ENCODE results near the gene SP1.
A peak's percentile ranks its signal among the peaks of the same experiment; 100 is the strongest.
"Not testable (repeated sequence)": the region's sequence is repeated elsewhere in the genome, so short reads cannot be mapped to it uniquely, and the experiment has no call there.

The SP1 gene

DNA sequence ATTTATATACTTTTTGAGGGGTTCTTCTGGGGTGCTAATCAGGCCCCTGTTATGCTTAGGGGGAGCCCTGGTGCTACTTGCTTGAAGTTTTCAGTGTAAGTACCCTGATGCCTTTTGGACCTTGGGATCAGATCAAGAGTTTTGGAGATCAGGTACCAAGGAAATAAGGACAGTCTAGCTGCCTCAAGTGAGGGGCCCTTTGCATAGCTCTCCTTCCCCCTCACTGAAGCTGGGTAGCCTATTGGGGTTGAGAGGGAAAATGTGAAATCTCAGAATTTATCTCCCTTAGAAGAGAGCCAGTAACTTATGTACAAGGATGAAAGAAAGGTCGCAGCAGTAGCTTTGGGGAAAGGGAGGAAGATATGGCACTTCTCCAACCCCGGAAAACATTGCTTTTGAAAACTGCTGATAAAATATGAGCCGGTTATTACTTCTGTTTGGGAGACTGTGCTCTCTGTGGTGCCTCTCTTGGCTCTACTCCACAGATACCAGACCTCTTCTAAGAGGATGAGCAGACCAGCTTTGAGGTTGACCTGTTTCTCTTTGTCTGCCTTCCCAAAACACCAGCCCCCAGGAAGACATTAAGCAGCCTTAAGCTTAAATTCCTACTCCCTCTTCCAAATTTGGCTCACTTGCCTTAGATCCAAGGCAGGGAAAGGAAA, 34.9 kb downstream of the SP1 start:
- no peak for DNase-seq

DNA sequence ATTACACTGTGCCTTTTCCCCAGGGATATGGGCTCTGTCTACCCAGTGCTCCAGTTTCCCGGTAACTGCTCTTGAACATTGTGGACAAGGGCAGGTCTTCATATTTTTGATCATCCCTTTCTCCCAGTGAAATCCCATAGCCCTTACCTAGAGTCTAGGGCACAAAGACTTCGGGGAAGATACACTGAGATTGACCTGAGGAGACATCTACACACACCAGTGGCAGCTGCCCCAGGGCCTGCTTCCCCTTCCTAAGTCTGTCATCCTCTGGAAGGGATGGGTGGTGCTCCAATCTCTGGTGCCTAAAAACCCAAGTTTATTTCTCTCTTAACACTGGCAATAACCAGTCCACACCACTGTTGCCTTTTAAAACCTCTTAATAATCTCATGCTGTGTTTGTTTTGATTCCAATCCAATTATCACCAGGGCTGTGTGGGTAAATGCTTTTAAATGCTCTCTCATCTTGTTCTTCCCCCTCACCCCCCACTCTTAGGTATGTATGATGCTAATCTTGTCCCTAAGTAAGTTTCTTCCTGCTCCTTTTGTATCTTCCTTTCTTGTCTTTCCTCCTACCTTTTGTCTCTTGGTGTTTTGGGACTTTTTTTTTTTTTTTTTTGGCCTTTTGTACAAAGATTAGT, 35.9 kb downstream of the SP1 start:
- DNase-seq: peak; percentile 11

DNA sequence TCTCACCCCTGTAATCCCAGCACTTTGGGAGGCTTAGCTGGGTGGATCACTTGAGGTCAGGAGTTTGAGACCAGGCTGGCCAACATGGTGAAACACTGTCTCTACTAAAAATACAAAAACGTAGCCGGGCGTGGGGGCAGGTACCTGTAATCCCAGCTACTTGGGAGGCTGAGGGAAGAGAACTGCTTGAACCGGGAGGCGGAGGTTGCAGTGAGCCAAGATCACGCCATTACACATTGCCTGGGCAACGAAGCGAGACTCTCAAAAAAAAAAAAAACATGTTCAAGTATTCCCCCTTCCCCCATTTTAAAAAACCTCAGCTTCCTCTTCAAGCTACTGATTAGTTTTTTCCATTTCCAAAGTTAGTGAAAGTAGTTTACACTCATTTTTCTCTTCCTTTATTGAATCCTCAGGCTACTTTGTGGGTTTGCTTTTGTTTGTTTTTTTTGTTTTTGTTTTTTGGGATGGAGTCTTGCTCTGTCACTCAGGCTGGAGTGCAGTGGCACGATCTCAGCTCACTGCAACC, 37.4 kb downstream of the SP1 start:
- peak; percentile 91 for DNase-seq

DNA sequence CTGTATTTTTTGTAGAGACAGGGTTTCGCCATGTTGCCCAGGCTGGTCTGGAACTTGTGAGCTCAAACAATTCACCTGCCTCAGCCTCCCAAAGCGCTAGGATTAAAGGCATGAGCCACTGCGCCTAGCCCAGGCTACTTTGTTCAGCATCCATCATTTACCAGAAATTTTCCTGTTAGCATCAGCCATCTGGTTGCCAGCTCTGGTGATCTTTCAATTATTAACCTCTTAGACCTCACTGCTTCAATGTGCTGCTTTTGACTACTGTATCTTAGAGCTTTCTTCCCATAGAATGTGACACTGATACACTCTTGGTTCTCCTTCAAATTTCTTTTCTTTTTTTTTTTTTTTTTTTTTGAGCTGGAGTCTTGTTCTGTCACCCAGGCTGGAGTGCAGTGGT, 38.2 kb downstream of the SP1 start:
- no peak for DNase-seq

DNA sequence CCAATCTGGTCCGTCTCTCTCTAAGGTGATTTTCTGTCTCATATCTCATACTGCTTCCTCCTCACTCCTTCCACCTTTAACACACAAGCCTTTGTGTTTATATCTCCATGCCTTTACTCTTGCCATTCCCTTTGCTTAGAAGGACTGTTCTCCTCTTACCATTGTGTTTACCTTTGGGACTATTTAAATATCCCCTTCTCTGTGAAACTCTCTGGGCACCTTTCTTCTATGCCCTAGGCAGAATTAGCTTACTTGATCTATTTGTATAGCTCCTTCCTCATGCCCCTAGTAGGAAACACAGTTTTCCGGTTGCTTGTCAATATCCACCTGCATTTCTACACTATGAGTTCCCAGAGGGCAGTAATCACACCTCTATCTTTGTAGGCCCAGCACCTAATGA, 39.8 kb downstream of the SP1 start:
- no peak for DNase-seq

DNA sequence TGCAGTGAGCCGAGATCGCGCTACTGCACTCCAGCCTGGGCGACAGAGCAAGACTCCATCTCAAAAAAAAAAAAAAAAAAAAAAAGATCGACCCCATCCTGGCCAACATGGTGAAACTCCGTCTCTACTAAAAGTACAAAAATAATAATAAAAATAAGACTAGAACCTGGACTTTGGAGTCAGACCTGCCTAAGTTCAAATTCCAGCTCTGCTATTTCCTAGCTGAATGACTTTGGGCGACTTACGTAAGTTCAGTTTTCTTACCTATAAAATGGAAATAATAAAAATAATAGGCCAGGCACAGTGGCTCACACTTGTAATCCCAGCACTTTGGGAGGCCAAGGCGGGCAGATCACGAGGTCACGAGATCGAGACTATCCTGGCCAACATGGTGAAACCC, 42.3 kb downstream of the SP1 start:
- DNase-seq: not testable (repeated sequence)

DNA sequence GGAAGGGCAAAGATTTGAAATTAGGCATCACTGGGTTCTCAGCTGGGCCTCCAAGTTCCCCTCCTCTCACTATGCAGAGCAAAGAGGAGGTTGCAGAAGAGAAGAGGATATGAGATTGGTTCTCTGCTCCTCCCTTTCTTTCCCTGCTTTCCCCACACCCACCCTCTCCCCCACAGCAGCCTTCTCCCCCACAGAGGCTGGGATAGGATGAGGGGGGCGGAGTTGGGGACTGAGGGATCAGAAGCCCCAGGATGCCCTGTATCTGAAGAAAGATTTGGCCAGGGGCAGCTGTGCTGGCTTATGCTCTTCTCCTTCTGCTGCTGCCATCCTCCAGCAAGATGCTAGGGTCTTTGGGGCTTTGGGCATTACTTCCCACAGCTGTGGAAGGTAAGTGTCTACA, 43.6 kb downstream of the SP1 start, which contains the start of gene AMHR2:
Gene AMHR2 (plus strand): TSS at position 259 of the 400 bp plus-strand sequence. CDS start 80 bp downstream, at position 339.
- DNase-seq: no peak

DNA sequence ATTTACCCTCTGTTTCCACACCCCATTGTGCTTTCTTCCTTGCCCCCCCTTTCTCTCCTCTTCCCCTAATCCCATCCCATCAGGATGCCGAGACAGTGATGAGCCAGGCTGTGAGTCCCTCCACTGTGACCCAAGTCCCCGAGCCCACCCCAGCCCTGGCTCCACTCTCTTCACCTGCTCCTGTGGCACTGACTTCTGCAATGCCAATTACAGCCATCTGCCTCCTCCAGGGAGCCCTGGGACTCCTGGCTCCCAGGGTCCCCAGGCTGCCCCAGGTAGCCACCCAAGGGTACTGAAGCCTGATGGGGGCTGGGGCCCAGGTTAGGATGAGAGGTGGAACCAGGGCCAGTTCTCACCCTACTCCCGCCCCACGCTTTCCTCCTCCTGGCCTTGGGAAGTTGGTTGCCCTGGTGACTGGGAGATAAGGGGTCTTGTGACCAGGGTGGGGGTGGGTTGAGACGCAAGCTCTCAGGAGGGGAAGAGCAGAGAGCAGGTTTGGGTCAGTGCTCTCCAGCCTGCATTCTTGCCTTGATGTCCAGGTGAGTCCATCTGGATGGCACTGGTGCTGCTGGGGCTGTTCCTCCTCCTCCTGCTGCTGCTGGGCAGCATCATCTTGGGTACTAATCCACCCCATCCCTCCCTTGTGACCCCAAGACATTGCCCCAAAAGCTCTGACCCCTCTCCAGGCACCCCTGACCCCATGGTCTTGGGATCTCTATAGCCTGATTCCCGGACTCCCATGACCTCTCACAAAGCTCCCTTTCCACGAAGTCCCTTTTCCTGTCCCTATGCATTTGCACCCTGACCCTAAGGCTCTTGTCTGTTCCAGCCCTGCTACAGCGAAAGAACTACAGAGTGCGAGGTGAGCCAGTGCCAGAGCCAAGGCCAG, 44.9 kb downstream of the SP1 start:
- DNase-seq: no peak

DNA sequence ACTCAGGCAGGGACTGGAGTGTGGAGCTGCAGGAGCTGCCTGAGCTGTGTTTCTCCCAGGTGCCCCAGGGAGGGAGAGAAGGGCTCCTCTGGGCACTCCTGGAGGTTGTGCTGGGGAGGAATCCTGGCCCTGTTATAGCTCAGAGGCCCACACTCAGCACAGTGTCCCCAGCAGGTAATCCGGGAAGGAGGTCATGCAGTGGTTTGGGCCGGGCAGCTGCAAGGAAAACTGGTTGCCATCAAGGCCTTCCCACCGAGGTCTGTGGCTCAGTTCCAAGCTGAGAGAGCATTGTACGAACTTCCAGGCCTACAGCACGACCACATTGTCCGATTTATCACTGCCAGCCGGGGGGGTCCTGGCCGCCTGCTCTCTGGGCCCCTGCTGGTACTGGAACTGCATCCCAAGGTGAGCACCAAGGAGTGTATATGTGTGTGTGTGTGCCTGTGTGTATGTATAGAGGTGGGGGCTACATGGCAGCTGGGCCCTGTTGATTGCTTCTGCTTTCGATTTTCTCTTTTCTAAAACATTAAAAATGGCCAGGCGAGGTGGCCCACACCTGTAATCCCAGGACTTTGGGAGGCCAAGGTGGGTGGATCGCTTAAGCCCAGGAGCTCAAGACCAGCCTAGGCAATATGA, 45.7 kb downstream of the SP1 start:
- no peak for DNase-seq

DNA sequence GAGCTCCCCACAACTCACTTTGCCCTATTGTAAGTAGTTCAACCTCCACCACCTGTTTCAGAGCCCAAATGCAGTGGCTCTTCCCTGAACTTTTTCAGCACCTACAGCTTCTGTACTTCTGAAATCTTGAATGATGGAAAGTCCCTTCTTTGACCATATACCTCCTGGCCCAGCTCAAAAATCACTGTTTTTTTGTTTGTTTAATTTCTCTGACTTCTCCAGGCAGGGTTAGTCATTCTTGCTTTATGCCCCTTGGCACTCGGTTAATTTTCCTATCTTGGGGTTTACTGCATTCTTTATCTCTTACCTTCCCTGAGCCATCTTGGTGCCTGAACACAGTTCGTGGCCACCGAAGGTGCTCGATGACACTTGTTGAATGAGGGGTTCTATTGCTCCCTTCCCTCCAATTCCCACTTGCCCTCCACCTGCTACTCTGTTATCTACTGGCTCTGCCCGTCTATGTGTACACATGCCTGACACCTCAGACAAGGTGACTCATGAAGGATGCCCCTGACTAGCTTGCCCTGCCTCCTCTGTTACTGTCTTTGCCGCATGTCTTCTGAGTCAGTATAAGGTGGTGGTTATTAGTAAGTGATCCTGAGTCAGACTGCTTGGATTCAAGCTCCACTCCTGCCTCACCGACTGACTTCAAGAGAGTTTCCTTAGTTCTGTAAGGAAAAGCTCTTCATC, 48.1 kb downstream of the SP1 start:
- DNase-seq: no peak

DNA sequence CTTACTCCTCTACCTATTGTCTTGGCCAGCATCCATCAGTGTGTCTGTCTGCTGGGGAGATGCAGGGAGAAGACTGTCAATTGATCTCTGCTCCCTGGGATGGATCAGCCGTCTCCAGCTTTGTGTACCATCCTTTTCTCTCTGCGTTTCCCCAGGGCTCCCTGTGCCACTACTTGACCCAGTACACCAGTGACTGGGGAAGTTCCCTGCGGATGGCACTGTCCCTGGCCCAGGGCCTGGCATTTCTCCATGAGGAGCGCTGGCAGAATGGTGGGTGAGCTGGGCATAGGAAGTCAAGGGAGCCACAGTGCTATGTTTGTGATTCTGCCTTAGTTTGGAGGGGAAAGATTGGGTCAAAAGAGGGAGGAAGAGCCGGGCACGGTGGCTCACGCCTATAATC, 48.8 kb downstream of the SP1 start:
- DNase-seq: no peak

DNA sequence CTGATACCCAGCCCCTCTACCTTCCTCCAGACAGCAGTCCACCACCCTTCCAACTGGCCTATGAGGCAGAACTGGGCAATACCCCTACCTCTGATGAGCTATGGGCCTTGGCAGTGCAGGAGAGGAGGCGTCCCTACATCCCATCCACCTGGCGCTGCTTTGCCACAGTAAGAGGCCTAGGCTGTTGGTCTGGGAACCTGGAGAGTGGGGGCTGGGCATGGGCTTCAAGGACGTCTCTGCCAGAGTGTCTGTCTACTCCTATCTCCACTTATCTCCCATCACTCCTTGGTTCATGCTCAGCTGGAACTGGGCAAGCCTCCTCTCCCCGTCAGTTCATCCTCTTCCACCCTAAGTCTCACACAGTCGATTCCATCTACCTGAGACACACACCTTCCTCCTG, 50.1 kb downstream of the SP1 start:
- DNase-seq: no peak

DNA sequence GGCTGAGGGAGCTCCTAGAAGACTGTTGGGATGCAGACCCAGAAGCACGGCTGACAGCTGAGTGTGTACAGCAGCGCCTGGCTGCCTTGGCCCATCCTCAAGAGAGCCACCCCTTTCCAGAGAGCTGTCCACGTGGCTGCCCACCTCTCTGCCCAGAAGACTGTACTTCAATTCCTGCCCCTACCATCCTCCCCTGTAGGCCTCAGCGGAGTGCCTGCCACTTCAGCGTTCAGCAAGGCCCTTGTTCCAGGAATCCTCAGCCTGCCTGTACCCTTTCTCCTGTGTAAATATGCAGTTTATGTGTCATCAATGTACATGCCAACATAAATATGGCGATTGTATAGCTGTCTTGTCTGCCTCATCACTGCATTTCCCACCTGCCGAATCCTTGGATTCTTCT, 51.2 kb downstream of the SP1 start:
- DNase-seq: no peak

DNA sequence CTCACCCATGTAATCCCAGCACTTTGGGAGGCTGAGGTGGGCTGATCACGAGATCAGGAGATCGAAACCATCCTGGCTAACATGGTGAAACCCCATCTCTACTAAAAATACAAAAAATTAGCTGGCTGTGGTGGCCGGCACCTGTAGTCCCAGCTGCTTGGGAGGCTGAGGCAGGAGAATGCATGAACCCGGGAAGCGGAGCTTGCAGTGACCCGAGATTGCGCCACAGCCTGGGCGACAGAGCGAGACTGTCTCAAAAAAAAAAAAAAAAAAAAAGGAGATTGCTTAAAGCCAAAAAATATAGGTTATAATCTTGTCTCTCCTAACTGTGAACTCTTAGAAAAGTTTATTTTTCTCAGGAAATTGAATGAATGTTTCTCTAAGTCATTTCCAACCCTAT, 55.4 kb downstream of the SP1 start:
- not testable (repeated sequence) for DNase-seq

DNA sequence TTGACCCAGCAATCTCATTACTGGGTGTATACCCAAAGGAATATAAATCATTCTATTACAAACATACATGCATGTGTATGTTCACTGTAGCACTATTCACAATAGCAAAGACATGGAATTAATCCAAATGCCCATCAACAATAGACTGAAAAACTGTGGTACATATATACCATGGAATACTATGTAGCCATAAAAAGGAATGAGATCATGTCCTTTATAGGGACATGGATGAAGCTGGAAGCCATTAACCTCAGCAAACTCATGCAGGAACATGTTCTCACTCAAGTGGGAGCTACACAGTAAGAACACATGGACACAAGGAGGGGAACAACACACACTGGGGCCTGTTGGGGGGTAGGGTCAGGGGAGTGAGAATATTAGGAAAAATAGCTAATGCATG, 59.6 kb downstream of the SP1 start:
- DNase-seq: not testable (repeated sequence)

DNA sequence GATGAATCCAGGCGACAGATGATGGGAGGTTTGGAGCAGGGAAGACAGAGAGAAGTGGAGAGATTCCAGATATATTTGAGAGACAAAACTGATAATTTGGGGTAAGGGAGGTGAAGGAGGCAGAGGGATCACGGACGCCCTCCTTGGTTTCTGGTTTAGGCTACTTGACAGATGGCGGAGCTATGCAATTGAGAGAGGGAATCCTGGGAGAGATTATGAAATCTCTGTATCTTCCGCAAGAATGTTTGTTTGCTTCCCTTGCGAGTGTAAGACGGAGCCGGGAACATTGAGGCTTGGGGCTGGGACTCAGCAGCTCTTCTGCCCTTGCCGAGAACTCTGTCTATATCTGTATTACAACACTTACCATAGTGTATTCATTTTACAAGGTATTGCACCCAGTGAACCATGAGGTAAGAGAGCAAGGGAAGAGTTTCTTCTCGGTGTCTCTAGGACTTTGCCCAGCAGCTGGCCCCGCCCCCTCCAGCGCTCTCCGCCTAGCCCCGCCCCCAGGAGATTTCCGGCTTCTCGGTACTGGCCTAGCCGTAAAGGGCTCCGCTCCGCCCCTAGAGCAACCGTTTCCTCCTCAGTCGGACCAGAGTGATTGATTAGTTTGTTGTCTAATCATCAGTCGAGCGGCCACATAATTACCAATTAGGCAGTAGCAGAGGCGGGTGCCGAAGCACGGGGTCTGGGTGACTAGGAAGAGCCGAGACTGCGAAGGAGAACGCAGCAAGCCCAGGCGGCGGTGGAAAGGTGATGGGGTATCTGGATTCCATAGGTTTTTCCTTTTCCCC, 61.3 kb downstream of the SP1 start, which contains the start of gene PRR13:
Gene PRR13 (plus strand): TSS at position 695 of the 794 bp plus-strand sequence. CDS start 981 bp downstream, outside the sequence.
- peak; percentile 100 for DNase-seq

DNA sequence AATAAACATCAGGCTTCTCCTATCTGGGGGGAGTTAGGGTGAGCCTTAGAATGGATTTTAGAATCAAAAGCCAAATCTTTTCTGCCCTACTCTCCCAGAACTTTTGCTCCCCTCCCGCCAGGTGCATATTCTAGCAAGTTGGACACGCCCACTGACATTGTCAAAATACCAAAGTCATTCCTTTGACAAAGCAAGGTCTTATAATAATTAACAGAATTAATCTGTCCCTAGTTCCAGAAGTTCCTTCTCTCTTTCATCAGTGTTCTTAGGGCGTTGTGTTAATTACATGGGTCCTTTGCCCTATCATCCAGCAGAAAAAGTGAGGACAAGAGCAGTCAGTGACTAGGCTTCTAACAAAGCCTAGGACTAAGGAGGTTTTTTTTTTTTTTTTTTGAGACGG, 64.0 kb downstream of the SP1 start:
- DNase-seq: no peak

DNA sequence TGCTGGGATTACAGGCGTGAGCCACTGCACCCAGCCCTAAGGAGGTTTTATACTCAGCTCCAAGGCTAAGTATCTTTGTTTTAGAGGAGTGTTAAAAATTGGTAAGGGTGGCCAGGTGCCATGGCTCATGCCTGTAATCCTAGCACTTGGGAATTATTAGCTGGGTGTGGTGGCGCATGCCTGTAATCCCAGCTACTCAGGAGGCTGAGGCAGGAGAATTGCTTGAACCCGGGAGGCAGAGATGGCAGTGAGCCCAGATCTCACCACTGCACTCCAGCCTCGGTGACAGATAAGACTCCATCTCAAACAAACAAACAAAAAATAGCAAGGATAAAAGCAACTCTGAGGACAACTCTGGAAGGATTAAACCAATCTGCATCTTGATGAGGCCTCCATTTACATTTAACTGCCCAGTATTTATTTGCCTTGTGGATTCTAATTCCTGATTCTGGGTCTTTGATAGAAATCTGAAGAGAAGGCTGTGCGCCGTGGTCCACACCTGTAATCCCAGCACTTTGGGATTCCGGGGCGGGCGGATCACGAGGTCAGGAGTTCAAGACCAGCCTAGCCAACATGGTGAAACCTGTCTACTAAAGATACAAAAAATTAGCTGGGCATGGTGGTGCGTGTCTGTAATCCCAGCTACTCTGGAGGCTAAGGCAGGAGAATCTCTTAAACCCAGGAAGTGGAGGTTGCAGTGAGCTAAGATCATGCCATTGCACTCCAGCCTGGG, 64.8 kb downstream of the SP1 start:
- not testable (repeated sequence) for DNase-seq

DNA sequence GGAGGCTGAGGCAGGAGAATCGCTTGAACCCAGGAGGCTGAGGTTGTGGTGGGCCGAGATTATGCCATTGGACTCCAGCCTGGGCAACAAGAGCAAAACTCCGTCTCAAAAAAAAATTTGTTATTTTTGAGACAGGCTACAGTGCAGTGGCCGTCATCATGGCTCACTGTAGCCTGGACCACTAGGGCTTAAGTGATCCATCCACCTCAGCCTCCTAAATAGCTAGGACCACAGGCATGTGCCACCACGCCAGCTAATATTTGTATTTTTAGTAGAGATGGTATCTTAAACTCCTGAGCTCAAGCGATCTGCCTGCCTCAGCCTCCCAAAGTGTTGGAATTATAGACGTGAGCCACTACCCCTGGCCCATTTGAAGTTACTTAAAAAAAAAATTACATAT, 71.0 kb downstream of the SP1 start:
- no peak for DNase-seq

DNA sequence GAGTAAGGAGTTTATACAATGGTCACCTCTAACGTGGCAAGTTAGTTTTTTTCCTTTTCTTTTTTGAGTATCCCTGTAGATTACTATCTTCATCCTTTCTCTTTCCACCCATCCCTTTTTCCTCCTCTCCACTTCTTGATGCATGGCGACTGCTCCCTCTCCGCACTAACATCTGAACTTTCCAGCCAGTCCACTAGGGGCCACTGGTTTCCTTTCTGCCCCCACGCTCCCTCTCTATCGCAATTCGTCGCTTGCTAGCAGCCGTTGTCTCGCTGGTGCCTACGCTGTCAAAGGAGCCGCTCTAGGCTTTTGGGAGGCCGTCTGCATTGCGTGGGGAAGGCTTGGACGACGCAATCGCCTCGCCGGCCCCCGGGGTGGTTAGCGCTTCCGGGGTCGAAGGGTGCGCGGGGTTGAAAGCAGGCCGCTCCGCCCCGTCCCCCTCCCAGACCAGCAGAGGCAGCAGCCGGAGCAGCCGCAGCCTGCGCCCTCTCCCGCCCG, 71.7 kb downstream of the SP1 start, which contains the start of gene PCBP2:
Gene PCBP2 (plus strand): TSS at position 442 of the 498 bp plus-strand sequence. CDS start 2,699 bp downstream, outside the sequence.
- DNase-seq: peak; percentile 99

All from MV-4-11 (cell line).